ENCODE results near the gene KRTAP10-3.
A peak's percentile ranks its signal among the peaks of the same experiment; 100 is the strongest.

KRTAP10-3 gene

DNA sequence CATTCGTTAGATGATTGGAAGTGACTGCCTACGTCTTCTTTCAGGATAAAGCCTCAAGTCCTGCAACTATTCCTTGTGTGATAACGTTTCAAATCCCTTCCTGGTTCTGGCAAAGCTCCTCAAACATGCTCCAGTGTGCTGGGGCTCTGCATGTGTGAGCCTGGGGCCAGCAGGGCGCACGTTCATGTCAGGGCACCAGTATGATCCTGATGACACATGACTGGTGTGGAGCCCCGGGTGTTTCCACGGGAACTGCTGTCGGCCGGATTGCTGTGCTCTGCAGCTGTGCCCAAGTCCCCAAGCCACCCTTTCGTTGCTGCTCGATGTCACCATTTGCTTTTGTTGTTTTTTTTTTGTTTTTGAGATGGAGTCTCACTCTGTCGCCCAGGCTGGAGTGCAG is 39.9 kb downstream of the KRTAP10-3 start:
- no peak for DNase-seq (ENCODE audit: low read depth, low spot score)

GRCh38 chr21:44517175-44517899 is 41.3 kb downstream of the KRTAP10-3 start:
- DNase-seq (ENCODE audit: low read depth, low spot score), result peak; percentile 59

GRCh38 chr21:44516828-44517174 is 41.8 kb downstream of the KRTAP10-3 start:
- no peak for DNase-seq (ENCODE audit: low read depth, low spot score)

DNA sequence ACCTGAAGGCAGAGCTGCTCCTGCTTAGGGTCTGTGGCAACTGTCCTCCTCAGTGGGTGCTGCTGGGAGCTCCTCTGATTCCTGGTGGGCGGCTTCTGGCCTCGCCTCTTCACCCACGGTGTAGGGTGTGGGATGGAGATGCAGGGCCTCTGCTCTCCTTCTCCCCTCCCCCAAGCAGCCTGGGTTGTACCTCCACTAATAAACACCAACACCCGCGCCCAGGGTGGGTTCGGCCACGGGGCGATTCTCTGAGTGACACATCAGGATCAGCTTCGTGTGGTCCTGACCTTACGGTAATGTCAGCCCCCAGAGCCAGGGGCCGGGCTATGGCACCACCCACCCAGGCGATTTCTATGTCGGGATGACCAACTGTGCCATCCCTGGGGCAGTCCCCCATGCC is 42.3 kb downstream of the KRTAP10-3 start:
- no peak for DNase-seq (ENCODE audit: low read depth, low spot score)

DNA sequence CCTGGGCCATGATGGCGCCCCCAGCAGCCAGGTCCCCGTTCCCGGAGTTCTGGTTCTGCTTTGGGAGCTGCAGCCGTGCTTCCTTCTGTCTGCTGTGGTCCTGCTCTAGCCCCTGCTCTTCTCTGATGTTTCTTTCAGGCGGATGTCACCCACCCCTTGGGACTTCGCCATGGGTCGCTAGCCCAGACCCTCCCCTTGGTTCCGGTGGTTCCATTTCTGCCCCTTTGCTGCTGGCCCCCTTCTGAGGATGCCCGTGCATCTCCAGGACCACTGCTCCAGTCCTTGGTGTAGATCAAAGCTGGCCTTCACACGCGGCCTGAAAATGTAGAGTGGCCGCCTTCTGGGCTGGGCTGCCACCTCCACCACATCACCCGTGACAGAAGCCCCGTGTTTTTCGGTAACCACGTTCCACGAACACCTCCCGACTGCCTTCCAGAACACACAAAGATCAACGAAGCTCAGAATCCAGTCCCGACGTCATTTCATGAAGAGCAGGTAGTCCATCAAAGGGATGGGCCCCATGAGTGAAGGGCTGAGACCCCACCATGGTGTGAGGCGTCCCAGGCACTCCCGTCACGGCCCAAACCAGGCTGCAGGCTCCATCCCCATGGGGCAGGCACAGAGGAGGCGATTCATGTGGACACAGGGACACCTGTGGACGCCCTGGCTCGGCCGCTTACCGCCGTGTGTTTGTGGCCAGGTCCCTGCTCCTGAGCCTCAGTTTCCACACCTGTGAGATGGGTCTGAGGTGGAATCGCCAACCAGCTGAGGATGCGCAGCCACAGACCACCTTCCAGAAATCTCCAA is 43.0 kb downstream of the KRTAP10-3 start:
- DNase-seq (ENCODE audit: low read depth, low spot score), result no peak

DNA sequence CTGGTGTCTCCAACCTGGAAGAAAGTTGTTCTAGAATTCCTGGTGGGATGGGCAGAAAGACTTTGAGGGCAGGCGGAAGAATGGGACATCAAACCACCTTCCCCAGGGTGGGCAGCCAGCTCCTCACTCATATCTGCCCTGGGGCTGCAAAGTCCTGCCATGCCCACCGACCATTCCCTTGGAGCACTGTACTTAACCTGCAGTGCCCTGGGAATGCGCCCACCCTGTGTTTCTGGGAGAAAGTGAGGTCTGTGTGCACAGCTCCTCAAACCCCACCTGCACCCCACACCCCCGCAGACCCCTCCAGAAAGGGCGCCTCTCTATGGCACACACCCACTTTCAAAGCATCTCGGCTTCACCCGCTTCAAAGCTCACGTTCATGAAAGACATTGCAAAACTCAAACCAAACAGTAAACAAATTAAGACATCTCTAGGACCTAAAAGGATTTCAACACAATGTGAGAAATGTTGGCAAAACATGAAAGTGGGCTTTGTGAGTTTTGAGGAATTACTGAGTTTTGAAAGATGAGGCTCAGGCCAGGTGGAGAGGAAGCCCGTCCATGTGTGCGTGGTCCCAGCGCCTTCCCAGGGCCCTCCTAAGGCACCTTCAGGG is 43.7 kb downstream of the KRTAP10-3 start:
- no peak for DNase-seq (ENCODE audit: low read depth, low spot score)

DNA sequence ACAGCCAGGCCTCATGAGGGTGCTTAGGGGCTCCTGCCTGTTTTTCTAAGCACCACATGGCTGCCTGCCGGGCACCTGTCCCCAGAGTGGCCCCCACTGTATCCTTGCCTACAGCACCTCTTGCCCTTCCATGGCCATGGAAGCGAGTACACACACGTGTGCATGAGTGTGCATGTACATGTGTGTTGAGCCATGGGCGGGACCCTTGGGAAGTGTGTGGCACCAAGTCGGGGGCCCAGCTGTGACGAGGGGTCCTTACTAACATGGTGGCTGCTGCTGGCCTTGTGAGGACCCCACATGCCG is 44.4 kb downstream of the KRTAP10-3 start:
- no peak for DNase-seq (ENCODE audit: low read depth, low spot score)

DNA sequence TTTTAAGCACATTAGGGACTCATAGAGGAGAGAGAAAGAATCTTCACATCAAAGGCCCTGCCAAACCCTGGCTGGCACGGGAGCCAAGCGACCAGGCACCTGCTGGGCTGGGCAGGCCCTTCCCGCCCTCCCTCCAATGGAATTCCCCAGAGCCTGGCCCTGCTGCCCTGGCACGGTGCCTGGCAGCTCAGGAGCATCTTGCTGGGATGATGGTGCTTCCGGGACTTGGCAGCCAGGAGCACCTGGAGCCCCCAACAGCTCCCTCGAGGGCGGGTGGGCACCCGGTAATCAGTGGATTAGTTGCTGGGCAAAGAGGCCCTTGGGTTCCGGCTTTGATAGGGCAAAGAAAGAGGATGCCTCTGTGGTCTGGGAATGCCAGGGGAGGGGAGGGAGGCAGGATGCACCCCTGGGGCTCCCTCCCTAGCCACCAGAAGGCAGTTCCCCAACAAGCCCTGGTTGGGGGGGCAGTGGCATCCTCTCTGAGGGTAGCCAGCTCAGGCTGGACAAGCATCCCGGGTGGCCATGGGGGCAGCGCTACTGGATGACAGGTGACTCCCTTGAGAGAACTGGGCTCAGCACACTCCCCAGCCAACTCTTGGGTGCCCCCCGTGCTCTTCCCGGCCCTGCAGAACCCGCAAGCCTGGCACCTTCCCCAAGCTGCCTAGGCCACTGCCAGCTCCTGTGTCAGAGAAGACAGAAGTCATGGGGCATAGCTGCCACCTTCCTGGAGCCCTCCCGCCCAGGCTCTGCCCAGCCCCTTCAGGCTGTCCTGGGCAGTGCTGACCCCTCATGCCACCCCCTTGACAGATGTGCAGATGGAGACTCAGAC is 45.0 kb downstream of the KRTAP10-3 start:
- no peak for DNase-seq (ENCODE audit: low read depth, low spot score)

DNA sequence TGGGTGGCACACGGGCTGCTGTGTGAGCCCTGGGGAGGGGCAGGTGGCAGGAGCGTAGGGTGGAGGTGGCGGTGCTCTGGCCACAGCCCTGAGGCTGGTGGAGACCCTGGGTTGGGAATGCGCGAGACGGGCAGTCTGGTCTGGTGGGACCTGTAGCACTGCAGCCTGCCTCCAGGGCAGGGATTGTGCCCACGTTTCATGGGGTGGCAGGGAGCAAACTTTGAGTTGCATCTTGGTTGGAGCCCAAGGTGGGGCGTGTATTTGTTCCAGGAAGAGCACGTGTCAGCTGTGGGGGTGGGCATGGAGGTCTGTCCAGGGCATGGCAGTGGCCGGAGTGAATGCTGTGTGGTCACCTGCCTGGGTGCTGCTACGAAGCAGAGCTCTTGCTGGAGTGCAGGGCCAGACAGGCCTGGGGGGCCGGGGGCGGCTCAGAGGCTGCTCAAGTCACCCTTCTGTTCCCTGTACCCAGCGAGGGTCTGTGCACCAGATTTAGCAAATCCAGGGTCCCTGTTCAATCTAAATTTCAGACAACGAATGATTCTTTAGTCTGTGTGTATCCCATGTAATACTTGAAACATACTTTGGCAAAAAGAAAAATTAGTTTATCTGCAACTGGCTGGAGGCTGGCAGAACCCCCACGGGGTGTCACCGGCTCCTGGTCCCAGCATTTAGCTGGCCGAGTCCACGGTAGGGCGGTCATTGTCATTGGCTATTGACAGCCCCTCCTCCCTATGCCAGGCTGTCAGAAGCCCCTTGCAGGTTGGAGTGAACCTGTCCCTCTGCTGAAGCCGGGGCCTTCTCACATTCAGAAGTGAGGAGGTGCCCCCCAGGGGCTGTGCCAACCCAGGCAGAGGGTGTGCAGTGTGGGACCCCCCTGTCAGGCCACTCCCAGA is 45.9 kb downstream of the KRTAP10-3 start:
- DNase-seq (ENCODE audit: low read depth, low spot score), result no peak

GRCh38 chr21:44511938-44512275 is 46.7 kb downstream of the KRTAP10-3 start:
- no peak for DNase-seq (ENCODE audit: low read depth, low spot score)

- no peak for DNase-seq (ENCODE audit: low read depth, low spot score)
These were observed 47.2 kb downstream of the KRTAP10-3 start for GRCh38 chr21:44511219-44511937.

DNA sequence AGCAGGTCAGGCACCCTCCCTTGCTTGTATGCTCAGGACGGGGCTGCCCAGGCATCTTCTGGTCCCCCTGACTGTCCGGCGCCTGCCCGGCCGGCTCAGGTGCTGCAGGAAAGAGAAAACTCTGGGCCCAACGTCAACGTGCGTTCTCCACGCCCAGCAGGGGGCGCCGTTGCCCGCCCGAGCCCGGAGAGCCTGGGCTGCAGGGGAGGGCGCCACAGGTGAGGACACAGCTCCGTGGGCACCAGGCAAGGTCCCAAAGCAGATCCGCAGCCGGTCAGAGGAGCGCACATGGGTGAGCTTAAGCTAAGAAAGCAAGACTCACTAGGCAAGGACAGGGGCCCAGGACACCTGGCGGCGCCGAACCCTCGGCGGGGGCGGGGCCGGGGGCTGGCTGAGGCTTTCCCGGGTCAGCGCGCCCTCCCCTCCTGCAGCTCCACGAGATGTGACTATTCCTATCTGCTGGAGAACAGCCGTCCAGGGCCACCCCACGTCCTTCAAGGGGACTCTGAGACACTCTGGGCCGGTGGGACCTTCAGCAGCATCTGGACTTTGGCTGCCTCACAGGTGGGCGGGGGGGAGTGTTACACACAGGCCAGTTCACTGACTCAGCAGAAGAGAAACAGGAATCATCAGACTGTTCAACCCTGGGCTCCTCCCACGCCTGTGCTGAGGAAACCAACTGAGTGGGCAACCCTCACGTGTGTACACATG is 47.9 kb downstream of the KRTAP10-3 start:
- DNase-seq (ENCODE audit: low read depth, low spot score), result peak; percentile 35

DNA sequence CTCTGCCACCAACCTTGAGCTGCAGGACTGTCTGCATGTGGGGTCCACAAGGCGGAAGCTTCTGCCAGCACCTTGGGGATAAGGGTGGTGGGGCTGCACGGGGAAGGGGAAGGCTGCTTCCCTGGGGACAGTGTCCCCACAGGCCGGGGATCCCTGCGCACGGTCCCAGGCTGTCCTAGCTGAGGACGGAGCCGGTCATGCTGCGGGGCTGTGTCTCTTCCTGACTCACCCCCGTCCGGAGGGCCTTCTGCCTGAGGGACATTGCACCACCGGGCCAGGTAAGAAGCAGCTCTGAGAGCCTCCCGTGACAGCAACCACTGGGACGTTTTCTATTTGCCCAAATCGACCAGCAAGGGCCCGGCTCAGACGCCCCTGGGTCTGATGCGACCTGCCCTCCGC is 48.5 kb downstream of the KRTAP10-3 start:
- no peak for DNase-seq (ENCODE audit: low read depth, low spot score)

DNA sequence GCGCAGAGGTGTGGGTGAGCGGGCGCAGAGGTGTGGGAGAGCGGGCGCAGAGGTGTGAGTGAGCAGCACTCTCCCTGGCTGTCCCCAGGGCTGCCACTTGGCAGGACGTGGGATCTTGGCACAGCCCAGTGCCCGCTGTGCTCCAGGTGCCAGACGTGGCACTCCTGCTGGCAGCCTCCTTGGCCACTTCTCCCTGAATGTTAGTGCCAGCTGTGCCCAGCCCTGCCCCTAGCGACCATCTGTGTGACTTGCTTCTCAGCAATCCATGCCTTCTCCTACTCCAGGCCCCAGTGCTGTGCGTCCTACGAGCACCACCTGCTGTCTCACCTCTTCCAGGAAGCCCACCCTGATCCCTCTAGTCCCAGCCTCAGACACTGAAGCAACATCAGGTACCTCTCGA is 49.1 kb downstream of the KRTAP10-3 start:
- DNase-seq (ENCODE audit: low read depth, low spot score), result no peak

GRCh38 chr21:44508711-44509445 is 49.7 kb downstream of the KRTAP10-3 start:
- DNase-seq (ENCODE audit: low read depth, low spot score), result no peak

DNA sequence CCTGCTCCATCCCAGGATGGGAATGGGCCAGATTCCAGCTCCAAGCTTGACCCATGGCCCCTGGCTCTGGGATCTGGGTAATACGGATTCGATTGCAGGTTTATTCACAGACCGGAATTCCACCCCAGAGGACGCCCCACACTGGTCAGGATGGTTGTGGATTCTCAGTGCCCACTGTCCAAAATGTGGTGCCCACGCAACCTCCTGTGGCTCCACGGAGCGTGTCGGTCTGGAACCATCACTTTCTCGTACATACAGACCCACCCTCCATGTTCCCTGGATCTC is 50.2 kb downstream of the KRTAP10-3 start:
- DNase-seq (ENCODE audit: low read depth, low spot score), result no peak
